ENCODE results near the gene CRMP1.

DNA sequence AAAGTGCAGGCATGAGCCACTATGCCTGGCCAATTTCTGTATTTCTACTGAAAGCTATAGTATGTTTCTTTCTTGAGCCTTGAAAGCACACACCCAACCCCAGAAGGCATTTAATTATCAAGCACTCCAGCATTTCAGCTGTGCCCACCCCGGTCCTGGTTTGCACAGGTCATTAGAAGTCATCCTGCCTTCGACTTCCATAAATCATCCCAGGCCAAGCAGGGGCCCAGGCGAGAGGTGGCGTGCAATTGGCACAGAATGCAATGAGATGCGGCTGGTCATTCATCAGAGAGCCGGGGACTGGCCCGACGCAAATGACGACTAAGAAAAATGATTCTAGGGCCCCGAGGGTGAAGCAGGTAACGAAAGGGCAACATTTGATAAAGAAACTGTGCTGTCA lies 24.8 kb upstream of the CRMP1 start:
- no peak for TF ChIP-seq POLR2A (IDR thresholded peaks at IDR 0.05)
- no peak for TF ChIP-seq CTCF (IDR thresholded peaks at IDR 0.05)
